Epithelial cell of prostate (primary cell): ENCODE data around the gene MAN1A1.
"Not testable (repeated sequence)": the region's sequence is repeated elsewhere in the genome, so short reads cannot be mapped to it uniquely, and the experiment has no call there.

ENCODE experiments used
- DNase-seq: peaks from one replicate; pipeline ENCODE4 v3.0.0-alpha.2; 2011; ENCODE audit warnings: low read depth, low spot score
- H3K27ac ChIP-seq: fragments of 450-650 bp; 2 replicates; pipeline ENCODE4 v1.5.1; 2017; ENCODE audit warnings: mild to moderate bottlenecking

Gene MAN1A1

GRCh38 chr6:119157506-119157815, 192.1 kb downstream of the MAN1A1 start:
- DNase-seq: no peak

GRCh38 chr6:119156757-119157505, 192.6 kb downstream of the MAN1A1 start:
- H3K27ac ChIP-seq: no peak overlapping the region
- no peak for DNase-seq

More at GRCh38 chr6:119157506-119157815, 192.1 kb downstream of the MAN1A1 start:
- H3K27ac ChIP-seq: no peak overlapping the region

GRCh38 chr6:119156082-119156481, 193.5 kb downstream of the MAN1A1 start:
- DNase-seq: not testable (repeated sequence)

GRCh38 chr6:119152187-119152586, 197.4 kb downstream of the MAN1A1 start:
- DNase-seq: no peak
- H3K27ac ChIP-seq: no peak overlapping the region

More at GRCh38 chr6:119156082-119156481, 193.5 kb downstream of the MAN1A1 start:
- not testable (repeated sequence) for H3K27ac ChIP-seq

GRCh38 chr6:119148825-119149525, 200.6 kb downstream of the MAN1A1 start:
- H3K27ac ChIP-seq: no peak overlapping the region
- DNase-seq: no peak

- peak; percentile 36 for DNase-seq
- H3K27ac ChIP-seq: peak overlapping the region; percentile 50
Observed at GRCh38 chr6:119148098-119148824, 201.3 kb downstream of the MAN1A1 start.

GRCh38 chr6:119147101-119148053, 202.2 kb downstream of the MAN1A1 start:
- H3K27ac ChIP-seq: peak overlapping the region; percentile 50
- peak; percentile 75 for DNase-seq

- no peak for DNase-seq
- no peak overlapping the region for H3K27ac ChIP-seq
Observed at GRCh38 chr6:119145111-119145510, 204.4 kb downstream of the MAN1A1 start.

GRCh38 chr6:119142637-119143036, 206.9 kb downstream of the MAN1A1 start:
- no peak for DNase-seq
- H3K27ac ChIP-seq: no peak overlapping the region

GRCh38 chr6:119142041-119142440, 207.5 kb downstream of the MAN1A1 start:
- no peak overlapping the region for H3K27ac ChIP-seq
- no peak for DNase-seq

GRCh38 chr6:119140196-119141140, 209.1 kb downstream of the MAN1A1 start:
- H3K27ac ChIP-seq: no peak overlapping the region

GRCh38 chr6:119138906-119139541, 210.5 kb downstream of the MAN1A1 start:
- H3K27ac ChIP-seq: no peak overlapping the region
- no peak for DNase-seq

More at GRCh38 chr6:119140196-119141140, 209.1 kb downstream of the MAN1A1 start:
- DNase-seq: no peak

GRCh38 chr6:119137194-119138072, 212.1 kb downstream of the MAN1A1 start:
- H3K27ac ChIP-seq: no peak overlapping the region
- DNase-seq: peak; percentile 31

GRCh38 chr6:119134752-119135151, 214.8 kb downstream of the MAN1A1 start:
- H3K27ac ChIP-seq: no peak overlapping the region

GRCh38 chr6:119133400-119133799, 216.2 kb downstream of the MAN1A1 start:
- no peak for DNase-seq
- no peak overlapping the region for H3K27ac ChIP-seq

More at GRCh38 chr6:119134752-119135151, 214.8 kb downstream of the MAN1A1 start:
- DNase-seq: no peak

GRCh38 chr6:119132261-119132981, 217.1 kb downstream of the MAN1A1 start:
- no peak for DNase-seq
- no peak overlapping the region for H3K27ac ChIP-seq
